Lower leg skin (tissue), 4 donors: Measurements from ENCODE around the gene LBHD2. TPM values are rescaled to one million over a fixed set of nuclear protein-coding genes. Genes with fewer than 3 reads are reported as not detected.
A peak's percentile ranks its signal among the peaks of the same experiment; 100 is the strongest.
"Not testable (repeated sequence)": the region's sequence is repeated elsewhere in the genome, so short reads cannot be mapped to it uniquely, and the experiment has no call there.

ENCODE experiments used
- DNase-seq, 2 donors: peaks; one replicate each; pipeline ENCODE4 v3.0.0-alpha.2; 2019; ENCODE audit warnings: low spot score in 2 of 2
- H3K4me3 ChIP-seq: fragments of 200-600 bp; sonication (generic); 2 replicates; pipeline ENCODE4 v1.5.1; 2017; ENCODE audit warnings: mild to moderate bottlenecking, low read depth; ENCODE audit not compliant: poor library complexity, severe bottlenecking
- POLR2A ChIP-seq, 2 donors: fragments of 450-650 bp; IDR thresholded peaks; one replicate each; pipeline ENCODE4 v1.6.1; 2016 to 2017; ENCODE audit warnings: antibody characterized with exemption in 2 of 2, mild to moderate bottlenecking in 1 of 2, moderate library complexity in 1 of 2
- WGBS, 2 donors: methylation state at CpG; one replicate each; pipeline ENCODE4 v1.1.5; 2018; 5-methylcytosine and 5-hydroxymethylcytosine counted together
- intact Hi-C: fragments of 100-400 bp; cut with DNase I; formaldehyde crosslinking; loops from one replicate; pipeline ENCODE4 v1.15.0; 2023; ENCODE audit warnings: low total_unique reads
- total RNA-seq, 4 donors: library from RNA; depleted of rRNA; stranded (reverse); fragments of >200 nt; gene quantifications; one replicate each; pipeline ENCODE4 v1.1.0, GENCODE V29; 2016
- TF ChIP-seq, protein P1 (sequence below), 3 donors: fragments of 450-650 bp; IDR thresholded peaks; one replicate each; pipeline ENCODE4 v1.5.1; 2016; ENCODE audit warnings: antibody characterized with exemption in 3 of 3, mild to moderate bottlenecking in 3 of 3, moderate library complexity in 2 of 3

The LBHD2 gene
- total RNA-seq, 4 donors from 2014 or later = not detected

DNA sequence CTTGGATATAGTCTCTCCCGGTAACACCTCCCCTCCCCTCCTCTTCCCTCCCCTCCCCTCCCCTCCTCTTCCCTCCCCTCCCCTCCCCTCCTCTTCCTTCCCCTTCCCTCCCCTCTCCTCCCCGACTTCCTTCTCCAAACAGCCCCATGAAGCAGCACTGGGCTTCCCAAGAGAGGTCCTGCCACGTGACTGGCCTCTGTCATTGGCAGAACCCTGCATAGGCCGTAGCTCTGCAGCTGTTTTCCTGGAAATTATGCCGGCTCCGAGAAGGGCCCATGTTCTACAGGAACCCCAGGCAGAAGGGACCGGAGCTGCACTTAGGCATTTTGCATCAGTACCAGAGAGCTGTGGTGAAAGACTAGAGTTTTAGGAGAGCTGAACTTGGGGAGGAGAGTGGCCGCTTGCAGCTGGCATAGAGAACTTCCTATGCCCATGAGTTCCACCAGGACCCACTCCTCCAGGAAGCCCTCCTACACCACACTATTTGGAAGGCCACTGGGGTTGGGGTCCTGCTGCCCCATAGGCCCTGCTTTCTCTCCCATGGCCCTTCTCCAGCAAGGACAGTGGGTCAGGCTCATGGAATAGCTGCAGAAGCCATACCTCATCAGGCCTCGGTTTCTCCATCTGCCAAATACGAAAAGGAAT lies 34.1 kb downstream of the LBHD2 start:
- 45 to 50% methylated on average over 10 of the region's 10 CpGs for WGBS, 2 donors
- H3K4me3 ChIP-seq = no peak overlapping the region
- peak in 1 of 2 donors; percentile 76 for DNase-seq
- intact Hi-C loops = no loop called here
- TF ChIP-seq, protein P1, sequence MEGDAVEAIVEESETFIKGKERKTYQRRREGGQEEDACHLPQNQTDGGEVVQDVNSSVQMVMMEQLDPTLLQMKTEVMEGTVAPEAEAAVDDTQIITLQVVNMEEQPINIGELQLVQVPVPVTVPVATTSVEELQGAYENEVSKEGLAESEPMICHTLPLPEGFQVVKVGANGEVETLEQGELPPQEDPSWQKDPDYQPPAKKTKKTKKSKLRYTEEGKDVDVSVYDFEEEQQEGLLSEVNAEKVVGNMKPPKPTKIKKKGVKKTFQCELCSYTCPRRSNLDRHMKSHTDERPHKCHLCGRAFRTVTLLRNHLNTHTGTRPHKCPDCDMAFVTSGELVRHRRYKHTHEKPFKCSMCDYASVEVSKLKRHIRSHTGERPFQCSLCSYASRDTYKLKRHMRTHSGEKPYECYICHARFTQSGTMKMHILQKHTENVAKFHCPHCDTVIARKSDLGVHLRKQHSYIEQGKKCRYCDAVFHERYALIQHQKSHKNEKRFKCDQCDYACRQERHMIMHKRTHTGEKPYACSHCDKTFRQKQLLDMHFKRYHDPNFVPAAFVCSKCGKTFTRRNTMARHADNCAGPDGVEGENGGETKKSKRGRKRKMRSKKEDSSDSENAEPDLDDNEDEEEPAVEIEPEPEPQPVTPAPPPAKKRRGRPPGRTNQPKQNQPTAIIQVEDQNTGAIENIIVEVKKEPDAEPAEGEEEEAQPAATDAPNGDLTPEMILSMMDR (IDR thresholded peaks at IDR 0.05) = no peak
- no peak for TF ChIP-seq POLR2A (IDR thresholded peaks at IDR 0.05)

- WGBS, 2 donors = 76 to 82% methylated on average over 7 to 9 of the region's 9 CpGs
- H3K4me3 ChIP-seq = no peak overlapping the region
- intact Hi-C loops = no loop called here
- TF ChIP-seq, protein P1 (IDR thresholded peaks at IDR 0.05) = no peak
- TF ChIP-seq POLR2A (IDR thresholded peaks at IDR 0.05) = no peak
- DNase-seq = peak in 1 of 2 donors; percentile 61
These were observed 34.8 kb downstream of the LBHD2 start for GRCh38 chr14:103118663-103119404.

GRCh38 chr14:103119527-103119926 lies 35.5 kb downstream of the LBHD2 start:
- WGBS, 2 donors = 90 to 94% methylated on average over 8 of the region's 8 CpGs
- DNase-seq, H3K4me3 ChIP-seq, intact Hi-C loops: not testable (repeated sequence)

DNA sequence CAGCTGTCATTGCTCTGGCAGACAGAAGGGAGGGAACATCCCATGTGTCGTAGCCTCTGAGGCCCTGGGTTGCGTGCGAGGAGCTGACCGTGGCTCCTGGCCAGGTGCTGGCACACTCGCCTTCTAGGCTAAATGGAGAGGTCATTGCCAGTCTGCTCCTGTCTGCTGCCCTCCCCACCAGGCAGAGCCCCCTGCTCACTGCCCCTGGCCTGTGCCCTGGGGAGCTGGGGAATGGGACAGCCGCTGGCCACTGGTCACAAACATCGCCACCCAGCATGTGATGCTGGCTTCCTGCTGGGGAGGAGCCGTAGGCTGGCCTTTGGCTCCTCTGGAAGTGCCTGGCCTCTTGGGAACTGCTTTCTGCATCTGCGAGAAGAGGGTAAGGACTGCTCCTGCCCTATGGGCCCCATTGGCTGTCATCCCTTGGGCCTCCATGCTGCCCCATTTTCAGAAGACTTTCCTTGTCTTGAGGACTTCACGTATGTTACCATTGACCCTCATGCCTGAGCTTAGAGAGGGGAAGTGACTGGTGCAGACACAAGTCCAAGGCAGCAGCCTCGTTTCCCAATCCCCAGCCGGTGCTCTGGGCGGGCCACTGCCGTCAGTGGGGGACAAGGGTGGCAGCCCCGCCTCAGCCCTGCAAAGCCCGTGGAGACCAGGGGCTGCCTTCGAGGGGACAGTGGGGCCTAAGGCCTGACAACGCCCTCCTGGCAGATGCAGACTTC lies 37.3 kb downstream of the LBHD2 start:
- intact Hi-C loops = no loop called here
- no peak for TF ChIP-seq POLR2A (IDR thresholded peaks at IDR 0.05)
- TF ChIP-seq, protein P1 (IDR thresholded peaks at IDR 0.05) = no peak
- peak; percentile 65 to 94 for DNase-seq
- 29 to 47% methylated on average over 9 to 18 of the region's 18 CpGs for WGBS, 2 donors
- H3K4me3 ChIP-seq = no peak overlapping the region

DNA sequence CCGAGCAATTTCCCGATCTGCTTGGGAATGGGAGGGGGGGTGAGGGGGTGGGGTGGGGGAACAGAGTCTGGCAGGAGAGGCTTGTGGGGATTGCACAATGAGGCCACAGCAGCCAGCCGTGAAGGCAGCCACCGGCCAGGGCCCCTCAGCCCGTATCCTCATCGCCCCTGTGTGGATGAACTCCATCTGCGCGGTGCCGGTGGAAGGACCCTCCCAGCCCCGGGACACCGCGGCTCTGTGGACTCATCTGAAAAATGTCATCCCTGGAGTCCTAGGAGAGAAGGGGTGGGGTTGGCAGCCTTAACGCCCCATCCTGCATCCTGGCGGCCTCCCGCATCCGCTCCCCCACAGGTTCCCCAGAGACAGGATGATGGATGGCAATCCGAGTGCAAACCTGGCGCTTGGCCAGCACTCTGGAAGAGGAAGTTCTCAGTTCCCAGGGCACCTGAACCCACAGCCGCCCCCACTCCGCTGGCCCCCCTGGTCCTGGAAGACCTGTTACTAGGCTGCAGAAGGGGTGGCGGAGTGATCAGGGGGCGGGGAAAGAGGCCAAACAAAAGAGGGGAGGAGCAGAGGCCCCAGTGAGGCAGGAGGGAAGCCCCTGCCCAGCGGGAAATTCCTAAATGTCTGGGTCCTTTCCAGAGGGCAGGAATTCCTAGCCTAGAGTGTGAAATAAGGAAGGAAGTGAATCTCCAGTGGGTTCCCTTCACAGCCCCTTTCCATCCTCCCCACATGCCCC lies 38.0 kb downstream of the LBHD2 start:
- peak; percentile 66 to 97 for DNase-seq
- H3K4me3 ChIP-seq = no peak overlapping the region
- no peak for TF ChIP-seq POLR2A (IDR thresholded peaks at IDR 0.05)
- TF ChIP-seq, protein P1 (IDR thresholded peaks at IDR 0.05) = no peak
- 3 to 14% methylated on average over 23 of the region's 23 CpGs for WGBS, 2 donors
- intact Hi-C loops = no loop called here
